Caco-2 (cell line): Measurements from ENCODE around the gene PCID2. TPM values are rescaled to one million over a fixed set of nuclear protein-coding genes. Genes with fewer than 3 reads are reported as not detected.

Experiments
- BruUV-seq: library from RNA; stranded (reverse); fragments of 400-500 nt; replicated peaks from 2 replicates; lab custom pipeline; 2021; lab: Mats Ljungman, UMichigan
- CTCF ChIA-PET: fragments of 300-600 bp; sonication (Branson Sonifier 250); formaldehyde crosslinking; loops from one replicate; lab custom pipeline; 2022; ENCODE audit warnings: antibody characterized with exemption; lab: Charles Lee
- POLR2A ChIA-PET: fragments of 300-600 bp; sonication (Branson Sonifier 250); formaldehyde crosslinking; loops from one replicate; lab custom pipeline; 2022; ENCODE audit warnings: antibody characterized with exemption; lab: Charles Lee
- DNase-seq, 2 experiments: peaks; one replicate each; pipeline versions ENCODE4 v3.0.0 to v3.0.0-alpha.2; 2020 to 2022
- H3K27me3 ChIP-seq: replicated peaks from 2 replicates; pipeline ENCODE4 v1.6.0; 2011; ENCODE audit warnings: low read length; ENCODE audit not compliant: control insufficient read depth, insufficient read depth
- H3K36me3 ChIP-seq: 2 replicates; pipeline ENCODE4 v1.5.1; 2011; ENCODE audit warnings: low read length; ENCODE audit not compliant: control insufficient read depth, insufficient read depth
- H3K4me1 ChIP-seq: fragments of 250-450 bp; sonication (Bioruptor Pico); 2 replicates; pipeline ENCODE4 v1.5.1; 2020; ENCODE audit warnings: mild to moderate bottlenecking
- H3K4me3 ChIP-seq: 2 replicates; pipeline ENCODE4 v1.5.1; 2011; ENCODE audit warnings: low read depth, mild to moderate bottlenecking, control low read depth, low read length
- H3K9me3 ChIP-seq: fragments of 250-450 bp; sonication (Bioruptor Pico); 2 replicates; pipeline ENCODE4 v1.5.1; 2020; ENCODE audit warnings: mild to moderate bottlenecking, moderate library complexity
- H3K27ac Mint-ChIP-seq: one replicate; pipeline ENCODE4 v1.8.0; 2022; ENCODE audit warnings: mixed read lengths; ENCODE audit not compliant: unreplicated experiment
- H3K27me3 Mint-ChIP-seq: one replicate; pipeline ENCODE4 v1.8.0; 2022; ENCODE audit warnings: mixed read lengths; ENCODE audit not compliant: insufficient read depth, unreplicated experiment
- H3K36me3 Mint-ChIP-seq: one replicate; pipeline ENCODE4 v1.8.0; 2022; ENCODE audit warnings: mild to moderate bottlenecking, mixed read lengths; ENCODE audit not compliant: insufficient read depth, unreplicated experiment
- H3K4me1 Mint-ChIP-seq: one replicate; pipeline ENCODE4 v1.8.0; 2022; ENCODE audit warnings: low read depth, mixed read lengths; ENCODE audit not compliant: unreplicated experiment
- H3K4me3 Mint-ChIP-seq: one replicate; pipeline ENCODE4 v1.8.0; 2022; ENCODE audit warnings: mild to moderate bottlenecking, moderate library complexity, mixed read lengths; ENCODE audit not compliant: unreplicated experiment
- H3K9me3 Mint-ChIP-seq: one replicate; pipeline ENCODE4 v1.8.0; 2022; ENCODE audit warnings: mixed read lengths; ENCODE audit not compliant: unreplicated experiment
- intact Hi-C: fragments of 100-400 bp; cut with micrococcal nuclease; formaldehyde crosslinking; loops from one replicate; pipeline ENCODE4 v1.10.0; 2022; ENCODE audit not compliant: unreplicated experiment
- total RNA-seq: library from RNA; stranded (reverse); gene quantifications from 2 replicates; pipeline ENCODE4 v1.2.3, GENCODE V29; 2022
- TF ChIP-seq, protein P1 (sequence below), 2 experiments: fragments of 200-600 bp in 1 of 2; IDR thresholded peaks; 1 replicate in 1 of 2; 2 replicates in 1 of 2; pipeline versions ENCODE4 v1.5.1 to v1.8.0; 2011 to 2022; ENCODE audit warnings: antibody characterized with exemption in 1 of 2, control low read depth in 1 of 2, inconsistent platforms in 1 of 2, low read depth in 1 of 2, low read length in 1 of 2, mild to moderate bottlenecking in 1 of 2, moderate library complexity in 1 of 2; ENCODE audit not compliant: insufficient read depth in 1 of 2, severe bottlenecking in 1 of 2, unreplicated experiment in 1 of 2

The PCID2 gene
- total RNA-seq, 1 experiment from 2014 or later: 81.5 TPM

DNA sequence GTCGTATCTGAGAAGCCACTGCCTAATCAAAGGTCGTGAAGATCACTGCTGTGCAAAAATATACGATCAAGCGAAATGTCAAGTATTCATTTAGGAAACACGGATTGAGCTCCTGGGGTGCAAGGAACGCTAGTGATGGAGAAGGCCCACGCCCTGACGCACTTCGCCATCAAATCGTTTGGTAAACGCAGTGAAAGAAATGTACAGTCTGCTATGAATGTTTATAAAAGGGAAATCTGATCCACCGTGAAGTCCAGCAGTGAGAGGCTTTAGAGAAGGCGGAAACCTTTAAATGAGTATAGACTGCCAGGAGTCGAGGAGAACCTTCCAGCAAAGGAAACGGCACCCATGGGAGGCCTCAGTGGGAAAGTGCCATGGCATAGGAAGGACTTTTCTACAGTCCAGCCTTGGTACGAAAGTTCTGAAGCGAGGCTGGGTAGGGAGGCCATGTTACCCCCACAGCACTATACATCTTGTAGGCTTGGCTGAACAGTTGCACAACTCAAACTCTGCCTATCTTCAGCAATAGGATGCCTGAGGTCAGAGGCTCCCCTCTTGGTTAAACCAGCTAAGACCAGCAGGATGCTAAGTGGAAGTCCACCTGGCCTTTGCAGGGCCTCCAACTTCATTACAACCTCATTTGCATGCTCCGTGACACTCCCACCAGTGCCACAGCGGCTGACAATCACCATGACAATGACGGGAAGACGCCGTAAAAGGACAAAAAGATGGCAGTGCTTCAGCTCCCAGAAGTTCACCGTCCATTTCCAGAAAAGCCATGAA, 20.4 kb downstream of the PCID2 start:
- Histone ChIP-seq H3K27me3 (no peaks in the 10 kb centered on the region), H3K4me3 (no peak overlapping the region), H3K4me1 (no peaks in the 10 kb centered on the region), H3K36me3 (no peaks in the 10 kb centered on the region), H3K9me3 (no peaks in the 10 kb centered on the region)
- Mint-ChIP-seq H3K36me3 (peaks cover 80% of the 10 kb centered on the region), H3K27me3 (no peaks in the 10 kb centered on the region), H3K4me1 (peaks cover 11% of the 10 kb centered on the region), H3K27ac (peak overlapping the region; percentile 86), H3K9me3 (peaks cover 8% of the 10 kb centered on the region), H3K4me3 (no peak overlapping the region)
- POLR2A ChIA-PET: no interaction called here
- no TSS peak for BruUV-seq
- CTCF ChIA-PET: no interaction called here
- TF ChIP-seq, protein P1, sequence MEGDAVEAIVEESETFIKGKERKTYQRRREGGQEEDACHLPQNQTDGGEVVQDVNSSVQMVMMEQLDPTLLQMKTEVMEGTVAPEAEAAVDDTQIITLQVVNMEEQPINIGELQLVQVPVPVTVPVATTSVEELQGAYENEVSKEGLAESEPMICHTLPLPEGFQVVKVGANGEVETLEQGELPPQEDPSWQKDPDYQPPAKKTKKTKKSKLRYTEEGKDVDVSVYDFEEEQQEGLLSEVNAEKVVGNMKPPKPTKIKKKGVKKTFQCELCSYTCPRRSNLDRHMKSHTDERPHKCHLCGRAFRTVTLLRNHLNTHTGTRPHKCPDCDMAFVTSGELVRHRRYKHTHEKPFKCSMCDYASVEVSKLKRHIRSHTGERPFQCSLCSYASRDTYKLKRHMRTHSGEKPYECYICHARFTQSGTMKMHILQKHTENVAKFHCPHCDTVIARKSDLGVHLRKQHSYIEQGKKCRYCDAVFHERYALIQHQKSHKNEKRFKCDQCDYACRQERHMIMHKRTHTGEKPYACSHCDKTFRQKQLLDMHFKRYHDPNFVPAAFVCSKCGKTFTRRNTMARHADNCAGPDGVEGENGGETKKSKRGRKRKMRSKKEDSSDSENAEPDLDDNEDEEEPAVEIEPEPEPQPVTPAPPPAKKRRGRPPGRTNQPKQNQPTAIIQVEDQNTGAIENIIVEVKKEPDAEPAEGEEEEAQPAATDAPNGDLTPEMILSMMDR (IDR thresholded peaks at IDR 0.05; ENCODE audit: insufficient read depth in 1 of 2, low read depth in 1 of 2, low read length in 1 of 2, severe bottlenecking in 1 of 2, unreplicated experiment in 1 of 2): no peak
- intact Hi-C loops: no loop called here
- no peak for DNase-seq

DNA sequence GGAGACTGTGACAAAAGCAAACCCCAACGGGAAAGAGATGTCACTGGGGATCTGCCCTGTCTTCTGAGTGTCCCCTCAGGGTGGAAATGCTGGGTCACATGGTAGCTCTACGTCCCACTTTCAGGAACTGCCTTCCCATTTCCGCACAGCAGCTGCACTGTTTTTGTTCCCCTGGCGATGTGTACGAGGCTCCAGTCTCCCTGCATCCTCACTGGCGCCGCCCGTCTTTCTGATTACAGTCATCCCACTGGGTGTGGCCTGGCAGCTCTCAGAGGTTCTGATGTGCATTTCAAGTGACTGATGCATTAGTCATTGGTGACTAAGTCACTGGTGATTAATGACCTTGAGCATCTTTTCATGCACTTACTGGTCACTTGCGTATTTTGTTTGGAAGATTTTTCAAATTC, 21.2 kb downstream of the PCID2 start:
- Histone ChIP-seq H3K4me1 (no peaks in the 10 kb centered on the region), H3K27me3 (no peaks in the 10 kb centered on the region), H3K9me3 (no peaks in the 10 kb centered on the region), H3K4me3 (no peak overlapping the region), H3K36me3 (no peaks in the 10 kb centered on the region)
- peaks cover 8% of the 10 kb centered on the region for H3K9me3 Mint-ChIP-seq
- CTCF ChIA-PET: interaction anchor here (0.6 kb wide), 1 partner anchor 567 kb away, joined by 3 read pairs; no protein-coding TSS in a partner anchor
- H3K4me1 Mint-ChIP-seq: peaks cover 11% of the 10 kb centered on the region
- intact Hi-C loops: no loop called here
- H3K27me3 Mint-ChIP-seq: no peaks in the 10 kb centered on the region
- BruUV-seq: no TSS peak
- peak overlapping the region; percentile 86 for H3K27ac Mint-ChIP-seq
- no peak overlapping the region for H3K4me3 Mint-ChIP-seq
- peaks cover 80% of the 10 kb centered on the region for H3K36me3 Mint-ChIP-seq
- DNase-seq: peak; percentile 60 to 82
- POLR2A ChIA-PET: no interaction called here
- TF ChIP-seq, protein P1 (IDR thresholded peaks at IDR 0.05; ENCODE audit: insufficient read depth in 1 of 2, low read depth in 1 of 2, low read length in 1 of 2, severe bottlenecking in 1 of 2, unreplicated experiment in 1 of 2): no peak

DNA sequence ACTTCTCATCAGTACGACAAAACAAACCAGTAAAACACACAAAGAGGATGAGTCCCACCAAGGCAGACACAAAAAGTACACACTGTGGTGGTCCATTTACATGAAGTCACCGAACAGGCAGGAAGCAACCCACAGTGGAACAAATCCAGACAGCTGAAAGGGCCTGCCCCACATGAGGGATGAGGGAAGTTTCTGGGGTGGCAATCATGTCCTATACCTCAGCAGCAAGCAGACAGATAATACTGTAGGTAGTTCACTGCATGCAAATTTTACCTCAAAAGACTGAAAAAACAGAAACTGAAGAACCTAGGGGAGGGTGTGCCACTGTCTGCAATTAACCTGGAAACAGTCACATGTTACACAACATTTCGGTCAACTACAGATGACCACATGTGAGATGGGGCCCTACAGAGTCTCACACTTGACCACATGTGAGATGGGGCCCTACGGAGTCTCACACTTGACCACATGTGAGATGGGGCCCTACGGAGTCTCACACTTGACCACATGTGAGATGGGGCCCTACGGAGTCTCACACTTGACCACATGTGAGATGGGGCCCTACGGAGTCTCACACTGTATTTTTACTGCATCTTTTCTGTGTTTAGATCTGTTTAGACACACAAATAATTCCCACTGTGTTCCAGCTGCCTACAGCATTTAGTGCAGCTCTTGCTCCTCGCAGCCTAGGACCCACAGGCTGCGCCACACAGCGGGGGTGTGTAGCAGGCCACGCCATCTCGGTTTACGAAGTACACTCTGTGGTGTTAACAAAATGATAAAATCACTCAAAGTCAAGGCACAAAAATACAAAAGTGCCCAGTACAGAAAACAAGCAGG, 22.2 kb downstream of the PCID2 start:
- Mint-ChIP-seq H3K27me3 (no peaks in the 10 kb centered on the region), H3K4me3 (no peak overlapping the region), H3K4me1 (peaks cover 11% of the 10 kb centered on the region), H3K36me3 (peaks cover 81% of the 10 kb centered on the region), H3K9me3 (peaks cover 8% of the 10 kb centered on the region), H3K27ac (no peak overlapping the region)
- POLR2A ChIA-PET: no interaction called here
- DNase-seq: no peak
- no TSS peak for BruUV-seq
- Histone ChIP-seq H3K4me3 (no peak overlapping the region), H3K4me1 (no peaks in the 10 kb centered on the region), H3K9me3 (no peaks in the 10 kb centered on the region), H3K27me3 (no peaks in the 10 kb centered on the region), H3K36me3 (peaks cover 2% of the 10 kb centered on the region; the same call in 1 of the 2 replicates)
- intact Hi-C loops: no loop called here
- CTCF ChIA-PET: no interaction called here
- TF ChIP-seq, protein P1 (IDR thresholded peaks at IDR 0.05; ENCODE audit: insufficient read depth in 1 of 2, low read depth in 1 of 2, low read length in 1 of 2, severe bottlenecking in 1 of 2, unreplicated experiment in 1 of 2): no peak
